ENCODE measurements around the gene FUT6.

- TF ChIP-seq CTCF (conservative IDR thresholded peaks at IDR 0.05; ENCODE audit: low read depth, low read length) (no peak), EZH2 (IDR thresholded peaks at IDR 0.05; ENCODE audit: borderline replicate concordance, low read depth, low read length, poor library complexity, severe bottlenecking) (no peak)
Measured at GRCh38 chr19:5806905-5807304, 32.6 kb downstream of the FUT6 start.

Data from A673 (cell line).